GM18507 (cell line): Measurements from ENCODE around the gene SMYD3.

ENCODE experiments used
- DNase-seq: peaks from one replicate; pipeline ENCODE4 v3.0.0; 2011; ENCODE audit warnings: low read depth; ENCODE audit not compliant: insufficient read length; ENCODE audit errors: extremely low spot score
- FAIRE-seq: peaks from 2 replicates; lab custom pipeline; 2011; peaks lifted over from hg19 to GRCh38; lab: Jason Lieb, UNC

SMYD3 gene

GRCh38 chr1:245887829-245888228, 619.2 kb downstream of the SMYD3 start:
- DNase-seq (no peak), FAIRE-seq (no peak)

GRCh38 chr1:245881767-245882391, 625.2 kb downstream of the SMYD3 start:
- DNase-seq (no peak), FAIRE-seq (no peak)

- DNase-seq (no peak), FAIRE-seq (no peak)
Observed at GRCh38 chr1:245880754-245881403, 626.2 kb downstream of the SMYD3 start.

GRCh38 chr1:245879091-245879490, 628.0 kb downstream of the SMYD3 start:
- DNase-seq (no peak), FAIRE-seq (no peak)

GRCh38 chr1:245878585-245878984, 628.5 kb downstream of the SMYD3 start:
- no peak for FAIRE-seq
- DNase-seq = no peak

- DNase-seq (no peak), FAIRE-seq (no peak)
Observed at GRCh38 chr1:245877976-245878375, 629.1 kb downstream of the SMYD3 start.

GRCh38 chr1:245876586-245876985, 630.5 kb downstream of the SMYD3 start:
- FAIRE-seq = no peak
- no peak for DNase-seq

- FAIRE-seq (no peak), DNase-seq (no peak)
Observed at GRCh38 chr1:245875581-245876261, 631.4 kb downstream of the SMYD3 start.

- FAIRE-seq = no peak
- no peak for DNase-seq
Observed at GRCh38 chr1:245874942-245875580, 632.0 kb downstream of the SMYD3 start.

- DNase-seq = no peak
Observed at GRCh38 chr1:245873883-245874671, 633.0 kb downstream of the SMYD3 start.

GRCh38 chr1:245873068-245873467, 634.0 kb downstream of the SMYD3 start:
- no peak for FAIRE-seq
- DNase-seq = no peak

More at GRCh38 chr1:245873883-245874671, 633.0 kb downstream of the SMYD3 start:
- FAIRE-seq = no peak

- no peak for FAIRE-seq
- DNase-seq = no peak
Observed at GRCh38 chr1:245872475-245872874, 634.6 kb downstream of the SMYD3 start.

GRCh38 chr1:245871915-245872314, 635.2 kb downstream of the SMYD3 start:
- DNase-seq = no peak
- FAIRE-seq = no peak

GRCh38 chr1:245871191-245871590, 635.9 kb downstream of the SMYD3 start:
- FAIRE-seq = no peak
- DNase-seq = no peak

GRCh38 chr1:245870698-245871097, 636.4 kb downstream of the SMYD3 start:
- FAIRE-seq (no peak), DNase-seq (no peak)

- DNase-seq = no peak
Observed at GRCh38 chr1:245869847-245870246, 637.2 kb downstream of the SMYD3 start.

GRCh38 chr1:245867738-245868137, 639.3 kb downstream of the SMYD3 start:
- DNase-seq (no peak), FAIRE-seq (no peak)

More at GRCh38 chr1:245869847-245870246, 637.2 kb downstream of the SMYD3 start:
- FAIRE-seq = no peak

- DNase-seq (no peak), FAIRE-seq (no peak)
Observed at GRCh38 chr1:245864872-245865271, 642.2 kb downstream of the SMYD3 start.

GRCh38 chr1:245863566-245864184, 643.4 kb downstream of the SMYD3 start:
- FAIRE-seq = no peak

More at GRCh38 chr1:245863566-245864184, 643.4 kb downstream of the SMYD3 start:
- no peak for DNase-seq
